Small intestine (tissue), 7 donors: ENCODE results near the gene LRATD1. TPM values are rescaled to one million over a fixed set of nuclear protein-coding genes. Genes with fewer than 3 reads are reported as not detected.

Experiments
- DNase-seq, 2 donors: peaks; one replicate each; pipeline versions ENCODE4 v3.0.0 to v3.0.0-alpha.2; 2013
- FAIRE-seq: peaks from 2 replicates; lab custom pipeline; 2012; peaks lifted over from hg19 to GRCh38; lab: Jason Lieb, UNC
- H3K27ac ChIP-seq, 3 donors: one replicate each; pipeline ENCODE4 v1.5.1; 2013; ENCODE audit warnings: low read length in 2 of 3, mild to moderate bottlenecking in 2 of 3, control low read depth in 1 of 3, inconsistent platforms in 1 of 3, low read depth in 1 of 3, moderate library complexity in 1 of 3
- H3K27me3 ChIP-seq, 3 donors: one replicate each; pipeline ENCODE4 v1.6.1; 2013; ENCODE audit warnings: low read length in 3 of 3, inconsistent platforms in 1 of 3; ENCODE audit not compliant: control insufficient read depth in 3 of 3, insufficient read depth in 3 of 3
- H3K36me3 ChIP-seq, 3 donors: one replicate each; pipeline ENCODE4 v1.6.1; 2013; ENCODE audit warnings: low read length in 3 of 3, inconsistent platforms in 1 of 3, low read depth in 1 of 3, mild to moderate bottlenecking in 1 of 3, moderate library complexity in 1 of 3; ENCODE audit not compliant: control insufficient read depth in 3 of 3, insufficient read depth in 2 of 3
- H3K4me1 ChIP-seq, 3 donors: one replicate each; pipeline ENCODE4 v1.6.1; 2013; ENCODE audit warnings: low read length in 2 of 3, inconsistent platforms in 1 of 3, low read depth in 1 of 3, mild to moderate bottlenecking in 1 of 3, moderate library complexity in 1 of 3; ENCODE audit not compliant: control insufficient read depth in 3 of 3, insufficient read depth in 2 of 3
- H3K4me3 ChIP-seq, 3 donors: one replicate each; pipeline ENCODE4 v1.5.1; 2013; ENCODE audit warnings: low read length in 3 of 3, control low read depth in 1 of 3, inconsistent platforms in 1 of 3, low read depth in 1 of 3, mild to moderate bottlenecking in 1 of 3, moderate library complexity in 1 of 3
- H3K9me3 ChIP-seq, 2 donors: one replicate each; pipeline ENCODE4 v1.6.1; 2013; ENCODE audit warnings: low read depth in 1 of 2, low read length in 1 of 2; ENCODE audit not compliant: control insufficient read depth in 2 of 2, insufficient read depth in 1 of 2
- WGBS, 3 donors: extraction: QIAGEN DNeasy Blood & Tissue Kit; methylation state at CpG; one replicate each; pipeline ENCODE4 v1.1.7; 2013; 5-methylcytosine and 5-hydroxymethylcytosine counted together
- polyA plus RNA-seq, 4 donors: library from polyadenylated mRNA; stranded (reverse) in 3 of 4; unstranded in 1 of 4; fragments of 200-250 nt in 3 of 4; fragments of 120-200 nt in 1 of 4; gene quantifications; one replicate each; pipeline versions ENCODE4 v1.2.1 to v1.2.3, GENCODE V29; 2013
- donor health status: healthy with polysubstance abuse.
- donor health status: control.
- donor health status: control.
- donor health status: Bipolar disorder and iron deficiency.
- donor health status: healthy.

Gene LRATD1
- polyA plus RNA-seq, 4 donors: 24.6 to 95.0 (median 37.2) TPM

DNA sequence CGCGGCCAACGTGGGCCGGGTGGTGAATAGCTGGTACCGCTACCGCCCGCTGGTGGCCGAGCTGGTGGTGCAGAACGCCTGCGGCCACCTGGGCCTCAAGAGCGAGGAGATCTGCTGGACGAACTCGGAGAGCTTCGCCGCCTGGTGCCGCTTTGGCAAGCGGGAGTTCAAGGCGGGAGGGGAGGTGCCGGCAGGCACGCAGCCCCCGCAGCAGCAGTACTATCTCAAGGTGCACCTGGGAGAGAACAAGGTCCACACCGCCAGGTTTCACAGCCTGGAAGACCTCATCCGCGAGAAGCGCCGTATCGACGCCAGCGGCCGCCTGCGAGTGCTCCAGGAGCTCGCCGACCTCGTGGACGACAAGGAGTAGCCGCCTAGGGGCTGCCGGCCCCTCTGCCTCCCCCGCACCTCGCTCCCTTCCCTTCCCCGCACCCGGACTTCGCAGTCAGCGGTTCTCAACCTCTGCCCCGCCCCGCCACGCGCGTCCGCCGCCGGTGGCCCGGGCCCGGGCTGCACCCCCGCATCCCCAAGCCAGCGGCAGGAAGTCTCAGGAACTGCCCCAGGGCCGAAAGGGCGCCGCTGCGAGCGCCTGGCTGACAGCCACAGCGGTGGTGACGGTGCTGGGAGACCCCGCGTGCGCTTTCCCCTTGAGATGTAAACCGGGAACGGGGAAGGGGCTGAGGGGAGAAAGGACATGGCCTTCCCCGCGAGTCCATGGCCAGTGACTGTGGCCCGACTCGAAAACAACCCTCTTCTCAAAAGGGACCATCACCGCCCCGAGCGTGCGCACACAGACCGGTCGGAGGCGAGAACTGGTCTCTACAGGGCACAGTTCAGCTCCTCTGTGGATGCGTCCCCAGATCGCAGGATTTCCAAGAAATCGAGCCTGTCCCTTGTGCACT, 2.2 kb downstream of the LRATD1 start:
- Histone ChIP-seq H3K4me3 (peak overlapping the region; percentile 37 to 81 (median 71)), H3K27me3 (no peaks in the 10 kb centered on the region), H3K9me3 (no peaks in the 10 kb centered on the region), H3K27ac (peak overlapping the region; percentile 85 to 94 (median 91)), H3K36me3 (peaks cover 0 to 19% (median 0%) of the 10 kb centered on the region in 3 donors), H3K4me1 (peaks cover 0 to 20% (median 0%) of the 10 kb centered on the region in 3 donors)
- DNase-seq: peak; percentile 89 to 94
- WGBS, 3 donors: 1 to 6% (median 2%) methylated on average over 73 to 81 of the region's 81 CpGs
- no peak for FAIRE-seq

DNA sequence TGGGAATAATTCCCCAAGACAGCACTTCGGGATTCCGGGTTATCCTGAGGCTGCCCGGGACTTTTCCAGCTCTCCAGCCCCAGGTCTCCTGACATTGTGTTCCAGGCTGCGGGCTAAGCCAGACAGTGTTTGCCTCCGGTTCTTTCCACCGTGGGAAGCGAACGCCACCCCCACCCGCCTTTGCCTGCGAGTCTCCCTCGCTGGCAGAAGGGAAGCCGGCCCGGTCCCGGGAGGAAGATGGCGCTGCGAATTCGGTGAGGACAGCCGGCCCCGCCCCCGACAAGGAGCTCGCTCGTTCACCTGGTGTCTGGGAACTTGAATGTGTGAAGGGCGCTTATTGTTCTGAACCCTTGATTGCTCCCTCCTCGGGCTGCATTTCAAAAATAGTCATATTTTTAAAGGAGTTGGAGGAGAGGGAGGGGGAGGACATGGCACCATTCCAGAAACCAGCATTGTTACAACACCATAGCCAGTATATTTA, 2.9 kb downstream of the LRATD1 start:
- peaks cover 0 to 15% (median 0%) of the 10 kb centered on the region in 3 donors for H3K4me1 ChIP-seq
- no peak for FAIRE-seq
- no peaks in the 10 kb centered on the region for H3K27me3 ChIP-seq
- H3K9me3 ChIP-seq: no peaks in the 10 kb centered on the region
- 1 to 5% (median 1%) methylated on average over 24 of the region's 24 CpGs for WGBS, 3 donors
- peak overlapping the region; percentile 85 to 94 (median 91) for H3K27ac ChIP-seq
- H3K36me3 ChIP-seq: peaks cover 0 to 19% (median 0%) of the 10 kb centered on the region in 3 donors
- peak overlapping the region; percentile 37 to 81 (median 71) for H3K4me3 ChIP-seq
- DNase-seq: peak; percentile 80 to 86

GRCh38 chr2:14638488-14638887, 6.0 kb downstream of the LRATD1 start:
- H3K4me3 ChIP-seq: no peak overlapping the region
- peaks cover 0 to 19% (median 1%) of the 10 kb centered on the region in 3 donors for H3K36me3 ChIP-seq
- DNase-seq (peak in 1 of 2 donors; percentile 37), FAIRE-seq (no peak)
- no peaks in the 10 kb centered on the region for H3K27me3 ChIP-seq
- 70 to 87% (median 81%) methylated on average over 2 of the region's 2 CpGs for WGBS, 3 donors
- no peaks in the 10 kb centered on the region for H3K9me3 ChIP-seq
- no peak overlapping the region for H3K27ac ChIP-seq
- H3K4me1 ChIP-seq: no peaks in the 10 kb centered on the region

GRCh38 chr2:14641116-14641515, 8.6 kb downstream of the LRATD1 start:
- no peak overlapping the region for H3K4me3 ChIP-seq
- FAIRE-seq: no peak
- H3K27me3 ChIP-seq: no peaks in the 10 kb centered on the region
- no peaks in the 10 kb centered on the region for H3K4me1 ChIP-seq
- DNase-seq: no peak
- H3K9me3 ChIP-seq: no peaks in the 10 kb centered on the region
- H3K27ac ChIP-seq: no peak overlapping the region
- peaks cover 0 to 3% (median 0%) of the 10 kb centered on the region in 3 donors for H3K36me3 ChIP-seq
- 81 to 85% (median 84%) methylated on average over 4 of the region's 4 CpGs for whole genome bisulfite sequencing, 3 donors

- no peak for FAIRE-seq
- DNase-seq: no peak
- Histone ChIP-seq H3K9me3 (no peaks in the 10 kb centered on the region), H3K4me3 (no peak overlapping the region), H3K36me3 (peaks cover 0 to 3% (median 0%) of the 10 kb centered on the region in 3 donors), H3K27ac (no peak overlapping the region), H3K4me1 (no peaks in the 10 kb centered on the region), H3K27me3 (no peaks in the 10 kb centered on the region)
- WGBS, 3 donors: 82 to 87% (median 85%) methylated on average over 4 of the region's 4 CpGs
These were observed 10.0 kb downstream of the LRATD1 start for GRCh38 chr2:14642499-14642898.

- Histone ChIP-seq H3K4me1 (no peaks in the 10 kb centered on the region), H3K9me3 (no peaks in the 10 kb centered on the region), H3K27me3 (no peaks in the 10 kb centered on the region), H3K36me3 (peaks cover 0 to 13% (median 7%) of the 10 kb centered on the region in 3 donors), H3K4me3 (no peak overlapping the region), H3K27ac (no peak overlapping the region)
- DNase-seq: no peak
- WGBS, 3 donors: 47 to 72% (median 60%) methylated on average over 2 of the region's 2 CpGs
- FAIRE-seq: no peak
These were observed 15.2 kb downstream of the LRATD1 start for GRCh38 chr2:14647714-14648113.

- Histone ChIP-seq H3K4me3 (no peak overlapping the region), H3K36me3 (peaks cover 0 to 10% (median 7%) of the 10 kb centered on the region in 3 donors), H3K27me3 (no peaks in the 10 kb centered on the region), H3K9me3 (no peaks in the 10 kb centered on the region), H3K4me1 (no peaks in the 10 kb centered on the region), H3K27ac (no peak overlapping the region)
- FAIRE-seq (no peak), DNase-seq (no peak)
These were observed 17.5 kb downstream of the LRATD1 start for GRCh38 chr2:14650066-14650465.

DNA sequence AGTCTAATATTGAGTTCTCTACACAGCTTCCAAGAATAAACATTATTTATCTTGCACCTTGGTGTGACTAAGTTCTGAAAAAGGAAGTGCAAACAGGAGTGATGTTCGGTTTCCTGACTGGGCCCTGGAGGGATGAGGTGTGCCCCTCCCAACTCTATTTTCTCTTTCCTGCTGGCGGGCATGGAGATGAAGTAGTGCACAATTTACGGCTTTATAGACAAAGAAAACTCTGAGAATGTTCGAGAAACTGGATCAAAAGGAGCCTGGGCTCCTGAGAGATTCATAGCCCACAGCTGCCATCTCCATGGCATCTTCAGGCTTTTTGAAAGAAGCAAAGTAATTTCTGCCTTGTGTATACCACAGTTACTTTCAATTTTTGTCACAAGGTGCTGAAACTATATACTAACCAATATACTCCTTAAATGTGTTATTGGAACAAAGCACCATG, 22.3 kb downstream of the LRATD1 start:
- Histone ChIP-seq H3K27me3 (no peaks in the 10 kb centered on the region), H3K36me3 (peaks cover 0 to 2% (median under 1%) of the 10 kb centered on the region in 3 donors), H3K9me3 (no peaks in the 10 kb centered on the region), H3K27ac (no peak overlapping the region), H3K4me3 (no peak overlapping the region), H3K4me1 (no peaks in the 10 kb centered on the region)
- FAIRE-seq (no peak), DNase-seq (no peak)
- WGBS, 3 donors: 61 to 88% (median 67%) methylated on average over 4 of the region's 4 CpGs
